HG03460 (cell line): Measurements from ENCODE around the gene TRABD2A.

ENCODE experiments used
- ATAC-seq: cut with Tn5 transposase; IDR thresholded peaks from one replicate; pipeline ENCODE4 v1.9.1; 2021; ENCODE audit not compliant: unreplicated experiment

TRABD2A gene

DNA sequence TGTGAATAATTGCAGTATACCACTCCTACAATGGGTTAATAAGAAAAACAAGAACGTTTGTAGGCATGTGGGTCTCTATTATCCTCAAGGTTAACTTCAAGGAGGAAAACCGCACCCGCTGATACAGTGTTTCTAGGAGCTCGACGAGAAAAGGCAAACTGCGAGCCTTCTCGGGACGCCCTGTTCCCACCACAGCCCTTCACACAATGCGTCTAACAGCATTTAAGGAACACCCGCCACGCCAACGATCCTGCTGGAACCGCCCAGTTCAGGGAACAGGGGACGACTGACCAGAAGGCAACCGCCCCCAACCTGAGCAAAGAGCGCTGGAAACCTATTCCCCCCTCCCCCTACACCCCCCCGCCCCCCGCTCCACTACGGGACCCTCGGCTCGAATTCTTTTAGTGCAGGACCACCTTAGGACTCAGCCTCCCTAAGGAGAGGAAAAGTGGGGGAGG is 23.9 kb upstream of the TRABD2A start:
- no peak for ATAC-seq

DNA sequence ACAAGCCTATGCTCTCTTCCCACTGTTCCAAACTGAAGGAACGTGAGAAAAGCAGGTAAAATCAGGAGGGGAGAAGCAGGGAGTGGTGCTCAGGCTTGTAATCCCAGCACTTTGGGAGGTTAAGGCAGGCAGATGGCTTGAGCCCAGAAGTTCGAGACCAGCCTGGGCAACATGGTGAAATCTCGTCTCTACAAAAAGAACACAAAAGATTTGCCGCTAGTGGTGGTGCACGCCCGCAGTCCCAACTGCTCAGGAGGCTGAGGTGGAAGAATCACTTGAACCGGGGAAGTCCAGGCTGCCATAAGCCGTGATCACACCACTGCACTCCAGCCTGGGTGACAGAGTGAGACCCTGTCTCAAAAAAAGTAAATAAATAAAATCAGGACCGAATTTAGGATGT is 23.3 kb upstream of the TRABD2A start:
- no peak for ATAC-seq

DNA sequence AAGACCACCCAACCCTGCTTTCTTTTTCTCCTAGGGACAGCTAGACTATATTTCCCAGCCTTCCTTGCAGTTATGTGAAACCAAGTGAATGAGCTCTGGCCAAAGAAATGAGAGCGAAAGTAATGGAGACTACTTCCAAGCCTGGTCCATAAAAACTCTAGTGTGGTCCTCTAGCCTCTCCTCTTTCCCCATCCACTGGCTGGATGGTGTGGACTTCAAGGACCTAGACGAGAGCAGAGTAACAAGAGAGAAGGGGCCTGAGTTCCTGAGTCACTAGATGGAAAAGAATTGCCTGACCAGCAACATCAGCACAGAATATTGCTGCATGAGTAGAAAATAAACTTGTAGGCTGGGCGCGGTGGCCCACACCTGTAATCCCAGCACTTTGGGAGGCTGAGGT is 21.6 kb upstream of the TRABD2A start:
- no peak for ATAC-seq

GRCh38 chr2:84901593-84902120 is 20.8 kb upstream of the TRABD2A start:
- no peak for ATAC-seq

- ATAC-seq, result no peak
Measured at GRCh38 chr2:84900971-84901370, 20.1 kb upstream of the TRABD2A start.

DNA sequence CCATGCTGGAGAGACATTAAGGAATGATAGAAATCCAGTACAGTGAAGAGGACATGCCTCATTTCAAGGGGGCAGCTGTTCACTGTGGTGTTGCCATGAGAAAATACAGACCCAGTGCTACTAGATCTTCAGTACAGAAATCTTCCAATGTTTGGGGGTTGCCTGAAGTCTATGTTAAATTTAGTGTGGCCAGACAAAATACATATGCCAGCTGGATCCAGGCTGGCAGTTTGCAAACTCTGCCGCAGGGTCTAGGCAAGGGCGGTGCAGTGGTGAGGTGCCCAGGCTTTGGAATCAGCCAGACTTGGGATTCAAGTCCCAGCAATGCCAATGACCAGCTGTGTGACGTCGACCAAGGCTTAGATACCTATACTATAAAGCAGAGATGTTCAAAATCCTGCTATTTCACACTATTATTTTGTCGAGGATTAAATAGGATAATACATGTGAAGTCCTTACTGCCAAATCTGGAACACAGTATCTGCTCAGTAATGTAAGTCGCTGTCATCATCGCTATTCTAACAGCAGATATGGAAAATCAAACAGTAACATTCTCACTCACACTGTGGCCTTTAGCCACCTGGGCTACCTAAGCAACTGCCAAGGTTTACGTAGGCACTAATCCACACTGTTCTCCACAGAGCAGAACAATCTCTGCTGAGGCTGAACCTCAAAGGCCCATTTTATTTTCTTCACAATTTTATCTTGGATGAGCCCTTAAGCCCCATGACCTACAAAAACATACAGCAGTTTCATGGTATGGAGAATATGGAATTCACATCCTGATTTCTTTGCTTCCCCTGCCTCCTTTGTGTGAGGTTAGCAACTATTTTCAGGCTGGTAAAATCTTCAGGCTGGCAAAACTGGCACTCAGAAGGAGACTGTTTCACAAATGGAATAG is 18.7 kb upstream of the TRABD2A start:
- no peak for ATAC-seq

- ATAC-seq, result no peak
Measured at GRCh38 chr2:84897773-84898172, 16.9 kb upstream of the TRABD2A start.

- no peak for ATAC-seq
Measured at GRCh38 chr2:84896567-84896966, 15.7 kb upstream of the TRABD2A start.

DNA sequence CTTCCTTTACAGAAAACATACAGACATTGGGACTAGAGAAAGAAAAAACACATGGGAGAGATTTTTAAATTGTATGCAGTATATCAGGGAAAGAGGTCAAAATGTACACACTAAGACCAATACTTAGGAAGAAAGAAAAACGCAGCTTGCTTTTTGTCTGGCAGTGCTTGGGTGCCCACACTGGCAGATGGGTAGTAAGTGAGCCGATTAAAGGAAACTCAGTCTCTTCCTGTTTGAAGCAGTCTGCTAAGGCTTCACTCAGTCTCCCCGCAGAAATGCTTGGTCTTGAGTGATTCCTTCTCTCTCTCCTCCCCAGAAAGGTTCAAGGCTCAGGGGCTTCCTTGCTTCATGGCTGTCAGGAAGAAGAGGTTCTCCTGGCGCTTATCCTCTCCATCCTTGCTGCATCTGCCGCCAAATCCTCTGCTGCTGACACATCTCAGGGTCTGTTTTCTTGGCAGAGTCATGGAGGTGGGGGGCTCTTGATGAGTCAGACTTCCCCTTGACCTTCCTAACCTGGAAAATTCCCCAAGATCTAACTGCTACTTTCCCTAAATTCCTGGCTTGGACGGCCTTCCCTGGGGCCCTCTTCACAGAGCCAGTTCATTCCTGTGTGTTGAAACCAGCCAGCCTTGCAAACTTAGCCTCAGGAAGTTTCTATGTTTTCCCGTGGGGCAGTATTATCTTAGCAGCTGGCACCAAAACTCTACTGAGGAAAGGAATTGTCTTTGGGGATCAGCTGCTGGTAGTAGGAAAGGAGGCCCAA is 14.1 kb upstream of the TRABD2A start:
- ATAC-seq, result peak; percentile 25

GRCh38 chr2:84894131-84894586 is 13.3 kb upstream of the TRABD2A start:
- no peak for ATAC-seq

DNA sequence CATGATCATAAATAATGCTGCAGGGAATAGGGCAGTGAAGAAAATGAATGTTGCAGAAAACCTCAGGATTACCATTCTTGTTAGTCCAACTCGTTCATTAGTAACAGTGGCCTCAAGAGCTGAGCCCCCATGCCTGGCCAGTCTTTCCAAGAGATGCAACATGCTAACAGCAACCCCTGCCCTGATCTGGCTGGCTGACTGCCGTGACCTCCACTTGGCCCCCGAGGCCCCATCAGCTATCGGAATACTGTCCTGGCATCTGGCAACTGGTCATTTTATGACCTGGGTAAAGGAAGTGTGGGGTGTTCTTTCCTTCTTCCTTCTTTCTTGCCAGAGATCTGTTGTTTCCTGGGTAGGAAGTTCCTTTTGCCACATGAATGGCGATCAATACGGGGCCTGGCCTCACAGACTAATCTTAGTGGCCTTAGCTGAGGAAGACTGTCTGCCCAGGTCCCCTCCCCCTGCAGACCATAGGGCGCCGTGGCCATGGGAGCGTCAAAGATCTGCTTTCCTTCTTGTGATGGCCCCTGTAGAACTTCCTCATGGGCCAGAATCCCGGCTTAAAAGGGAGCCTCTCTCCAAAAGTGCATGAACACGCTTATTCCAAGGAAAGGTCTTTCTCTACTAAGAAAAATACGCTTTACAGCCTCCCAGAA is 10.6 kb upstream of the TRABD2A start:
- no peak for ATAC-seq

DNA sequence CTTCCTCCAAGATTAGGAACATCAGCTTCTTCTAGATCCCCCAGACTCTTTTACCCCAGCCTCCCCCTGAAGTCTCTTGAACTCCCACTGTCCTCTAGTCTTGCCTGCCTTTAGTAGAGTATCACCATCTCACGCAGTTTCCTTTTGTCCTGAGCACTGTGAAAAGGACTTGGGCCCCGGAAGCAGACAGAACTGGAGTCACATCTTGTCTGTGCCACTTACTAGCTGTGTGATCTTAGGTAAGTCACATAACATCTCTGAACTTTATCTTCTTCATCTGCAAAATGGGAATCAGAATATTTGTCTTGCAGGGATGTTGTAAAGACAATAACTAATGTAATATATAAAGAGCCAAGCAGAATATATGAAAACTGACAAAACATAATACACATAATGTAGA is 8.4 kb upstream of the TRABD2A start:
- ATAC-seq, result no peak

DNA sequence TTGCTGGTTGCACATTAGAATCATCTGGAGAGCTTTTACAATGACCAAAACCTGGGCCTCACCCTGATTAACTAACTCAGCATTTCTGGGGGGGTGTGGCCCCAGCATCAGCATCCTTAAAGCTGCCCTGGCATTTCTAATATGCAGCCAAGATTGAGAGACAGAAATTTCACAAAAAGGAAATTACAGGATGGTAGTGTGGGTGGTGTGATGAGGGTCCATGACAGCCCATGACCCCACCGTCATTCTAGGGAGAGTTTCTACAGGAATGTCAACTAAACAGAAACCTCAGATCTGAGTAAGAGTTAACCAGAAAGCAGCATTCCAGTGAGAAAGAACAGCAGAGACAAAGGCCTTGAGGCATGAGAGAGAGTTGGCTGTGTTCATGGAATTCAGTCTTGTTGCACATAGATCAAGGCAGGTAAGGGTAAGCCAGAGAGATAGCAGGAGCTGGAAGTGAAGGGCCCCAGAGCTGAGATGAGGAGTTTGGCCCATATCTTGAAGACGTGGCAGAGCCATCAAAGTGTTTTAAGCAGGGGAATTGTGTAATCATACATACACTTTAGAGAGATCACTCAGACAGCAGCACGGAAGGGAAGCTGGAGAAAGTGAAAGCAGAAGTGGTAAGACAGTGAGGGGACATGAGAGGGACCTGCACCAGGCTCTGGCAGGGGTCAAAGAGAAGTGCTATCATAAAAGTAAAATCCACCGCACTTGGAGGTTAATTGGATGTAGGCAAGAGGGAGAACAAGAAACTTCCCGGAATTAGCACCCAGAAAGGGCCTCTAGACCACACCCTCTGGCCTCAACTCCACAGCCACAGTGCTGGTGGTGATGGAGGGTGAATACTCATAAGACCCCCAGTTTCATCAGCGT is 7.8 kb upstream of the TRABD2A start:
- ATAC-seq, result peak; percentile 97

GRCh38 chr2:84886791-84887190 is 5.9 kb upstream of the TRABD2A start:
- ATAC-seq, result no peak

DNA sequence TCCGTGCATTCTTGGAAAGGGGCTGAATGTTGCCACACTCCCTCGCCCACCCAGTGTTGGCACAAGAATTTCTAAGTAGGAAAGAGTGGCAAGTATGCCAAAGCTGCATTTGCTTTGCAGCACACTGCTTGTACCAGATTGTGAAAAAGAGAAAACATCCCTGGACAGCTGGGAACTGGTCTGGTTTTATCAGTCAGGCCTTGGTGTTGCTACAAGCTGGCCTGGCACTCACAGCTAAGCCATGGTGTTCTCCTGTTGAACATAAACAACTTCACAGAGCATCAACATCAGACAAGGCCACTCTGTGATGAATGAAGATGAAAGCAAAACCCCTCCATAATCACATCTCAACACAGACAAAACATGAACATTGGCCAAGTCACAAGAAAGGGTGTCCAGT is 4.2 kb upstream of the TRABD2A start:
- ATAC-seq, result no peak

GRCh38 chr2:84884449-84884848 is 3.6 kb upstream of the TRABD2A start:
- ATAC-seq, result no peak

- no peak for ATAC-seq
Measured at GRCh38 chr2:84882775-84883550, 2.1 kb upstream of the TRABD2A start.

- no peak for ATAC-seq
Measured at GRCh38 chr2:84882414-84882738, 1.5 kb upstream of the TRABD2A start.

- peak; percentile 63 for ATAC-seq
Measured at GRCh38 chr2:84881581-84882413, 913 bp upstream of the TRABD2A start.
